ENCODE results near the gene MYO1F. TPM values are rescaled to one million over a fixed set of nuclear protein-coding genes. Genes with fewer than 3 reads are reported as not detected.

Gene MYO1F
- total and polyA plus RNA-seq, 2 donors from 2014 or later, result 1.7 to 35.8 TPM

- peak; percentile 76 for FAIRE-seq
- intact Hi-C loops (cut with DNase I), result no loop called here
- no peak overlapping the region for H3K27ac ChIP-seq (ENCODE audit: low read depth in 2 of 2, low read length in 2 of 2)
Measured at GRCh38 chr19:8592231-8593009, 15.2 kb upstream of the MYO1F start.

GRCh38 chr19:8589177-8589714 lies 12.0 kb upstream of the MYO1F start:
- Histone ChIP-seq H3K27me3 (ENCODE audit: control insufficient read depth, insufficient read depth, low read length) (no peaks in the 10 kb centered on the region), H3K27ac (ENCODE audit: low read depth in 2 of 2, low read length in 2 of 2) (no peak overlapping the region), H3K9ac (ENCODE audit: low read length in 3 of 3) (no peak overlapping the region), H3K4me1 (ENCODE audit: control insufficient read depth in 2 of 3, insufficient read depth in 2 of 3, low read depth in 1 of 3, low read length in 3 of 3) (peaks cover 0 to 4% (median 0%) of the 10 kb centered on the region in 3 donors), H3K9me3 (ENCODE audit: control insufficient read depth in 2 of 3, insufficient read depth in 1 of 3, low read length in 3 of 3) (peaks cover 0 to 3% (median 0%) of the 10 kb centered on the region in 3 donors), H3K36me3 (ENCODE audit: control insufficient read depth in 2 of 3, insufficient read depth in 3 of 3, low read length in 3 of 3) (peaks cover 0 to 2% (median 0%) of the 10 kb centered on the region in 3 donors), H3K4me3 (ENCODE audit: low read length in 3 of 3) (no peak overlapping the region)
- no peak for FAIRE-seq
- DNase-seq, result no peak
- TF ChIP-seq CTCF (IDR thresholded peaks at IDR 0.05; ENCODE audit: borderline replicate concordance, extremely low read depth, insufficient read depth), result no peak
- intact Hi-C loops (cut with DNase I), result no loop called here

More at GRCh38 chr19:8592231-8593009, 15.2 kb upstream of the MYO1F start:
- Histone ChIP-seq H3K36me3 (ENCODE audit: control insufficient read depth in 2 of 3, insufficient read depth in 3 of 3, low read length in 3 of 3) (no peaks in the 10 kb centered on the region), H3K27me3 (ENCODE audit: control insufficient read depth, insufficient read depth, low read length) (no peaks in the 10 kb centered on the region), H3K4me1 (ENCODE audit: control insufficient read depth in 2 of 3, insufficient read depth in 2 of 3, low read depth in 1 of 3, low read length in 3 of 3) (peaks cover 0 to 4% (median 0%) of the 10 kb centered on the region in 3 donors), H3K4me3 (ENCODE audit: low read length in 3 of 3) (peak overlapping the region; percentile 23 to 63 (median 49)), H3K9me3 (ENCODE audit: control insufficient read depth in 2 of 3, insufficient read depth in 1 of 3, low read length in 3 of 3) (peaks cover 0 to 3% (median 0%) of the 10 kb centered on the region in 3 donors), H3K9ac (ENCODE audit: low read length in 3 of 3) (peak overlapping the region in 1 of 3 donors; percentile 30)
- no peak for TF ChIP-seq CTCF (IDR thresholded peaks at IDR 0.05; ENCODE audit: borderline replicate concordance, extremely low read depth, insufficient read depth)
- peak; percentile 96 to 98 (median 98) for DNase-seq

GRCh38 chr19:8585894-8586750 lies 8.9 kb upstream of the MYO1F start:
- H3K9ac ChIP-seq (ENCODE audit: low read length in 3 of 3), result no peak overlapping the region
- H3K4me1 ChIP-seq (ENCODE audit: control insufficient read depth in 2 of 3, insufficient read depth in 2 of 3, low read depth in 1 of 3, low read length in 3 of 3), result no peaks in the 10 kb centered on the region
- intact Hi-C loops (cut with DNase I), result no loop called here
- no peaks in the 10 kb centered on the region for H3K9me3 ChIP-seq (ENCODE audit: control insufficient read depth in 2 of 3, insufficient read depth in 1 of 3, low read length in 3 of 3)
- DNase-seq (peak in 4 of 5 donors; percentile 42 to 72 (median 52)), FAIRE-seq (no peak)
- H3K27ac ChIP-seq (ENCODE audit: low read depth in 2 of 2, low read length in 2 of 2), result no peak overlapping the region
- no peaks in the 10 kb centered on the region for H3K27me3 ChIP-seq (ENCODE audit: control insufficient read depth, insufficient read depth, low read length)
- TF ChIP-seq CTCF (IDR thresholded peaks at IDR 0.05; ENCODE audit: borderline replicate concordance, extremely low read depth, insufficient read depth), result peak; percentile 28
- H3K36me3 ChIP-seq (ENCODE audit: control insufficient read depth in 2 of 3, insufficient read depth in 3 of 3, low read length in 3 of 3), result peaks cover 0 to 2% (median 0%) of the 10 kb centered on the region in 3 donors
- H3K4me3 ChIP-seq (ENCODE audit: low read length in 3 of 3), result no peak overlapping the region
